SK-N-SH treated with all-trans-retinoic acid at 6 μM for 48 hours (cell line): ENCODE results near the gene PRR5L.

Source experiments
- ATAC-seq: fragments of 200-7000 bp; cut with Tn5 transposase; 3 replicates; pipeline ENCODE4 v1.9.1; 2020; ENCODE audit warnings: mild to moderate bottlenecking, moderate library complexity
- ARNTL ChIP-seq: fragments of 450-650 bp; formaldehyde crosslinking; IDR thresholded peaks from 2 replicates; pipeline ENCODE4 v1.5.0; 2020; ENCODE audit warnings: low read depth, mild to moderate bottlenecking, moderate library complexity, borderline replicate concordance
- BACH2 ChIP-seq: fragments of 250-450 bp; sonication (Bioruptor Pico); IDR thresholded peaks from 2 replicates; pipeline ENCODE4 v1.9.0; 2021; ENCODE audit warnings: mild to moderate bottlenecking, borderline replicate concordance
- CREB5 ChIP-seq: fragments of 250-450 bp; sonication (Bioruptor Pico); IDR thresholded peaks from 2 replicates; pipeline ENCODE4 v1.5.1; 2020; ENCODE audit warnings: low read depth, mild to moderate bottlenecking, moderate library complexity
- CSDC2 ChIP-seq: fragments of 250-450 bp; sonication (Bioruptor Pico); IDR thresholded peaks from 2 replicates; pipeline ENCODE4 v1.5.0; 2020; ENCODE audit warnings: mild to moderate bottlenecking, moderate library complexity
- CSRNP3 ChIP-seq: fragments of 250-450 bp; sonication (Bioruptor Pico); IDR thresholded peaks from 2 replicates; pipeline ENCODE4 v1.5.1; 2021; ENCODE audit warnings: mild to moderate bottlenecking, moderate library complexity
- ESRRG ChIP-seq: fragments of 250-450 bp; sonication (Bioruptor Pico); IDR thresholded peaks from 2 replicates; pipeline ENCODE4 v1.6.1; 2021; ENCODE audit warnings: mild to moderate bottlenecking
- GLIS3 ChIP-seq: fragments of 250-450 bp; sonication (Bioruptor Pico); IDR thresholded peaks from 2 replicates; pipeline ENCODE4 v1.5.0; 2020; ENCODE audit warnings: mild to moderate bottlenecking, moderate library complexity
- ISL1 ChIP-seq: fragments of 250-450 bp; sonication (Bioruptor Pico); IDR thresholded peaks from 2 replicates; pipeline ENCODE4 v2.1.2; 2022; ENCODE audit warnings: mild to moderate bottlenecking, moderate library complexity
- OSR1 ChIP-seq: fragments of 250-450 bp; sonication (Bioruptor Pico); IDR thresholded peaks from 2 replicates; pipeline ENCODE4 v1.8.0; 2022; ENCODE audit warnings: moderate library complexity, mild to moderate bottlenecking, inconsistent platforms
- PATZ1 ChIP-seq: fragments of 250-450 bp; sonication (Bioruptor Pico); IDR thresholded peaks from 2 replicates; pipeline ENCODE4 v1.8.0; 2020; ENCODE audit warnings: mild to moderate bottlenecking, moderate library complexity, borderline replicate concordance
- PPARA ChIP-seq: fragments of 250-450 bp; sonication (Bioruptor Pico); IDR thresholded peaks from 2 replicates; pipeline ENCODE4 v1.5.0; 2020; ENCODE audit warnings: mild to moderate bottlenecking, borderline replicate concordance
- RARB ChIP-seq: fragments of 250-450 bp; sonication (Bioruptor Pico); IDR thresholded peaks from 2 replicates; pipeline ENCODE4 v1.8.0; 2021; ENCODE audit warnings: mild to moderate bottlenecking, moderate library complexity
- TCF4 ChIP-seq: fragments of 250-450 bp; sonication (Bioruptor Pico); IDR thresholded peaks from 2 replicates; pipeline ENCODE4 v1.8.0; 2021; ENCODE audit warnings: mild to moderate bottlenecking, moderate library complexity, borderline replicate concordance
- TOX ChIP-seq: fragments of 250-450 bp; sonication (Bioruptor Pico); IDR thresholded peaks from 2 replicates; pipeline ENCODE4 v1.8.0; 2021; ENCODE audit warnings: mild to moderate bottlenecking, moderate library complexity, borderline replicate concordance
- TSHZ2 ChIP-seq: fragments of 250-450 bp; sonication (Bioruptor Pico); IDR thresholded peaks from 2 replicates; pipeline ENCODE4 v1.5.0; 2020; ENCODE audit warnings: mild to moderate bottlenecking, moderate library complexity
- ZC3H10 ChIP-seq: fragments of 250-450 bp; sonication (Bioruptor Pico); IDR thresholded peaks from 2 replicates; pipeline ENCODE4 v1.5.1; 2021; ENCODE audit warnings: mild to moderate bottlenecking, moderate library complexity
- ZFP3 ChIP-seq: fragments of 250-450 bp; sonication (Bioruptor Pico); IDR thresholded peaks from 2 replicates; pipeline ENCODE4 v1.5.0; 2020; ENCODE audit warnings: mild to moderate bottlenecking, moderate library complexity
- ZFP30 ChIP-seq: fragments of 450-650 bp; formaldehyde crosslinking; IDR thresholded peaks from 2 replicates; pipeline ENCODE4 v1.5.0; 2022; ENCODE audit warnings: mild to moderate bottlenecking, moderate library complexity
- ZNF565 ChIP-seq: fragments of 450-650 bp; formaldehyde crosslinking; conservative IDR thresholded peaks from 2 replicates; pipeline ENCODE4 v1.5.0; 2020; ENCODE audit warnings: low read depth, mild to moderate bottlenecking, moderate library complexity
- ZNF8 ChIP-seq: fragments of 450-650 bp; formaldehyde crosslinking; IDR thresholded peaks from 2 replicates; pipeline ENCODE4 v1.5.0; 2020; ENCODE audit warnings: mild to moderate bottlenecking, moderate library complexity

PRR5L gene

GRCh38 chr11:36395978-36396736 lies 100.1 kb downstream of the PRR5L start:
- TF ChIP-seq ZFP30 (CRISPR knock-in tag), result no peak
- no peak for TF ChIP-seq OSR1 (CRISPR knock-in tag)
- TF ChIP-seq TOX, result no peak
- no peak for TF ChIP-seq ZC3H10 (CRISPR knock-in tag)
- no peak for TF ChIP-seq CSRNP3
- no peak for TF ChIP-seq CSDC2 (CRISPR knock-in tag)
- TF ChIP-seq PATZ1, result no peak
- no peak for TF ChIP-seq TCF4 (CRISPR knock-in tag)
- TF ChIP-seq ZNF565 (CRISPR knock-in tag), result no peak
- TF ChIP-seq CREB5 (CRISPR knock-in tag), result no peak
- no peak for TF ChIP-seq ZNF8 (CRISPR knock-in tag)
- no peak for TF ChIP-seq PPARA
- TF ChIP-seq ARNTL (CRISPR knock-in tag), result no peak
- TF ChIP-seq BACH2 (CRISPR knock-in tag), result no peak
- no peak for TF ChIP-seq ESRRG (CRISPR knock-in tag)
- TF ChIP-seq ISL1, result no peak
- TF ChIP-seq, all 23 proteins: peak for 0
- no peak for ATAC-seq

- TF ChIP-seq PPARA (no peak), ARNTL (CRISPR knock-in tag) (no peak), GLIS3 (CRISPR knock-in tag) (no peak)
- no peak for ATAC-seq
These were observed 102.3 kb downstream of the PRR5L start for GRCh38 chr11:36398231-36398953.

GRCh38 chr11:36399236-36399635 lies 103.1 kb downstream of the PRR5L start:
- ATAC-seq, result no peak
- TF ChIP-seq RARB, result no peak
- no peak for TF ChIP-seq TOX
- no peak for TF ChIP-seq ZNF565 (CRISPR knock-in tag)
- no peak for TF ChIP-seq ZNF8 (CRISPR knock-in tag)
- no peak for TF ChIP-seq ZFP30 (CRISPR knock-in tag)
- TF ChIP-seq CREB5 (CRISPR knock-in tag), result no peak
- no peak for TF ChIP-seq ZFP3 (CRISPR knock-in tag)
- TF ChIP-seq TSHZ2 (CRISPR knock-in tag), result no peak
- no peak for TF ChIP-seq PATZ1
